GM21717 (cell line): ENCODE measurements around the gene PTPRG.

ENCODE experiments used
- ATAC-seq: cut with Tn5 transposase; IDR thresholded peaks from one replicate; pipeline ENCODE4 v1.9.1; 2021; ENCODE audit warnings: mild to moderate bottlenecking, moderate library complexity; ENCODE audit not compliant: unreplicated experiment

Gene PTPRG

DNA sequence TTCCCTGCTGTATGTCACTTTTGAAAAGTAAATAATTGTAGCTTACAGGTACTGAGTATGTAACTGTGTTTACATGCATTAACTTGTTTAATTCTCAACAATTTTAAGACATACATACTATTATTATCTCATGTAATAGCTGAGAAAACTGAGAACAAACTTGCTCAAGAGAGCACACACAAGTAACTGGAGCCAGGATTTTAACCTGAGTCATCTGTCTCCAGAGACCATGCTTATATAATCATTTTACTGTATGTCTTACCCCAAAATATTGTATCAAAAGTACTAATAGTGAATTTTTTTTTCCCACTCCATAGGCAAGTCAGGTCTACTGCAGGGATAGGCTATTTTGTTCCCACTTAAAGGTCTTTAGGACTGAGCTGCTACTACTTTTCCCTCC, 716.6 kb downstream of the PTPRG start:
- ATAC-seq = no peak

DNA sequence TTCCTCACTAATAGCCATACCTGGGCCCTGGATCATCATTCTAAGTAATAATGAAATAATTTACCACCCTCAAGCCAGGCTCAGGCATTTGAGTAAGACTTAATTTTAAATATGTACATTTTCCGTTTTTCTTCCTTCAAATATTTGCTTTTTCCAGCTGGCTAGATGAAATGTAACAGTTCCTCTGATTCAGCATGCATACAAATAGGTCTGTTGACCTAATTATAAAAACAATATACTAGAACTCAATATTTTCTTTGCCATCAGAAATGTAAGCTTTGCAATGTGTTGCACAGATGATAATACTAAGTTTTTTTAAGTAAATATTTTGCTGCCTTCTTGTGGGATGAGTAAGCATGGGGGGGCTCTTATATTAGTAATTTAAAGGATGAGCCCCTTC, 720.4 kb downstream of the PTPRG start:
- ATAC-seq = no peak

DNA sequence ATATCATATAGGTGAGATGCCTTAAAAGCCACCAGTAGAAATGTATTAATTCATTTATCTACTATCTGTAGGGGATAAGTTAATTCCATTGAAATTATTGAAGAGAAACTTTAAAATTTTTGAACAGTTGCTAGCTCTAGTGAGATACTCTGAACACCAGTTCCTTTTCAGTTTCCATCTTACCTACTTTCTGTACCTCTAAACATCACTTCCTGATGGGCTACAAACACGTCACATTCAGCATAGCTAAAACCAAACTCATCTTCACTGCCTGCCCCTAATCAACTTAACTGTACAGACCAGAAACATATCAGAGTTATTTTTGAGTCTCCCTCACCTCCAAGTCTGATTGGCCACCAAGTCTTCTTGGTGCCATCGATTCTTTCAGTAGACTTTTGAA, 723.1 kb downstream of the PTPRG start:
- ATAC-seq = peak; percentile 75

DNA sequence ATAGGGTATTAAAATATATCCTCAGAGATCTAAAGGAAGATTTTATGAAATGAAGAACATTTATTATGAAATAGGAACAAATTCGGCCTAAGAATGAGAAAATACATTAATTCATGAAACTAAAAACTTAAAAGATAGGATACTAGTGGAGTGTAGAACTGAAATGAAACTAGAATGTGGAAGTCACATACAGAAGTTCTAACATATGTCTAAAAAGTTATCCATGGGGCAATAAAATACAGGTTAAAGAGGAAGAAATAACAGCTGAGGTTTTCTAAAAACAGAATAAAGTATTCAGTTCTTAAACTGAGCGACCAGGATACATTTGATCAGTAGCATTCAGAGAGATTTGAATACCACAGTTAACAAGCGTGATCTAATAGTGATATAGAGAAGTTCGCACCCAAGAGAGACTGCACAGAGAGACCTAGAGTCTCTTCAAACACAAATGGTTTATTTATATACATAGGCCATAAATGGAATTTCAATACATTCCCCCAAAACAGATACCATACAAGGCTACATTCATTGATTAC, 726.1 kb downstream of the PTPRG start:
- no peak for ATAC-seq

DNA sequence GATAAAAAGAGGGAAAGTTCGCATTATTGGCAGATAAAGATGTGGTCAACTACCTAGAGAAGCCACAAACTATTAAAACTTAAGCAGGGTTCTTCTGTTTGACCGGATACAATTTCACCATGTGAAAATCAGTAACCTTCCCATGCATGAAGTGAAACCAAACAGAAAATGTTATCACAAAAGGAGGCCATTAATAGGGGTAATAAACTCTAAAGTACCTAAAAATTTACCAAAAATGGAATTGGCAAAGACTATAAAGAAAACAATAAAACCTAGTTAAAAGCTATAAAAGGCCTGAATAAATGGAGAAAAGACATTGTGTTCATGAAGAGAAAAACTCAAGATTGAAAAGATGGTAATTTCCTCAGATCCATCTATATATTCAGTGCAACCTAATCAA, 728.6 kb downstream of the PTPRG start:
- no peak for ATAC-seq

DNA sequence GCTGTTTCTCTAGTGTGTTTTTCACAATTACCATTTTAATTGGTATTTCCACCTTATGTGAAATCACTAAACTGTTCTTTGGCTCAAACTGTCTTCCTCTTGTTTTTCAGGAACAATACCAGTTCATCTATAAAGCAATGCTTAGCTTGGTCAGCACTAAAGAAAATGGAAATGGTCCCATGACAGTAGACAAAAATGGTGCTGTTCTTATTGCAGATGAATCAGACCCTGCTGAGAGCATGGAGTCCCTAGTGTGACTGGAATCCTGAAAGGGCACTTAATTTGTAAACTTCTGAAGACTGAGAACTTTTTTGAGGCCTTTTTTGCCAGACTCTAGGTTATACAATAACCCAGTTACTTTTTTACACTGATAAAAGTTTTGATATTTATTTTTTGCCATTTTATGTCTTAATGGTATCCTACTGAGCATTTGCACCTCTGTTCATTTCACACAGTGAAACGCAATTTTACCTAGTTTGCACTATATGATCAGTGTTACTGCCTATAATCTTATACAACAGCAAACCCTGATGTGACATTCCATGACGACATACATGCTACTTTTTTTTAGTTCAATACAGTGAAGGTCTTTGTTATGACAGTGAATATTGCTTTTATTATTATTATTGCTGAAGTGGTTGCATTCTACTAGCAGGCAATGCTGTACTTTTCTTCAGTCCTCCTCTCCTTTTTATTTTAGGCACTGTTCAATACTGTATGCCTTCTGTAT, 731.8 kb downstream of the PTPRG start:
- no peak for ATAC-seq

DNA sequence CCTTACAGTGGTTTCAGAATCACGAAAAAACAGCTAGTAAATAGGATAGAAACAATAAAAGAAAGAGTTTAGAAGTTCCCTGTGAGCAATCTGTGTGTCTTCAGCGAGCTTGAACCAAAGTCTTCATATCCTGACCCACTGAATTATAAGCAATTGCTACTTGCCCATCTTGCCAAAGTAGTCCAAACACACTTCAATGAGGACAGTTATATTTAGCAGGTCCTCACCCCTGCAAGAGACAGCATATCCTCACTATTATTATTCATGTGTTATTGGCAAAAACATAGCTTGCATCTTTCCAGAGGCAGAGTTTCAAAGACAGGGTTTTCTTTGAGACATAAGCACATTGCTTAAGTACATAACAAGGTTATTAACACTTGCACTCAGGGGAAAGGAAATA, 734.2 kb downstream of the PTPRG start:
- no peak for ATAC-seq

DNA sequence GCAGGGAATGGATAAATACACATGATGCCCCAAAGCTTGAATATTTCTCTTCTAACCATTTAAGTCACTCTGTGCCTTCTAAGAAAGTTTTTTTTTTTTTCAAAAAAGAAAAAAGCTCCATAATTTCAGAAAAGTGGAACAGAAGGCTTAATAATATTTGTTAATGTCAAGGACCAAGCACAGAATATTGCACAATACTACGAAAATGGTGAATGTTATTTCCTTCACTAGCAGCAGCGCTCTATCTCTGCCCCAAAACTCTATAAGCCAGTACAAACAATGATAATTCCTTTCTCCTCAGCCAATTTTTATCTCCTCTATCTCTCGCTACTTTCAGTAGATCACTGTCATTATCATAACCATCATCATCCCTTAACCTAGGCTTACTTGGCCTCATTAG, 739.2 kb downstream of the PTPRG start:
- no peak for ATAC-seq

DNA sequence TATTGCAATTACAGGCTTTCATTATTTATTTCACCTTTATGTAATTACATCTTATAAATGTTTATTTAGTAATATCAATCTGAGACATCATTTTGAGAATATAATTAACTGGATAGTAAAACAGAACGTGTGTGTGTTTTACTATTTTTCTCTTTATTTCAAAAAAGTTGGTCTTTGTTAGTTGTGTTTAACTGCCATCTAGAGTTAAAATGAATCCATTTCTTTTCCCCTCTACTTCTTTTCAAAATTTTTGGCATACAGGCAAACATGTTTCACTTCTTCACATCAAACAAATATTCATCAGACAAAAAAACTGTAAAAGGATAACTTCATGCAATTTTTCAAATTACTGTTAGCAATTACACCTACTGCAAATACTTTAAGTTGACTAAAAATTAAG, 750.8 kb downstream of the PTPRG start:
- no peak for ATAC-seq

DNA sequence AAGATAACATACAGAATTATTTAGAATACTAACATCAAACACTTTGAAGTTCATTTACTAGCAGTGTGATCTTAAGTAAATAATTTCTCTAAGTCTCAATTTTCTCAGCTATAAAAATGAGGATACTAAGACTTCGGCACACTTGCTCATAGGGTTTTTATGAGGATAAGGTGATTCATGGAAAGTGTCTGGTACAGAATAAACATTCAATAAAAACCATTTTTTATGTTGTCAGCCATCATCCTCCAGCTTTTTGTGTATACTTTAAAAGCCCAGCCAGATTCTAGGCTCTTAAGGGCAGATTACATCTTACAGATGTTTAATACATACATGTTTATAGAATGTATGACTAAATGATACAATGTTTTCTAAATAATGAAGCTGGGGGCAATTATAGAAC, 755.2 kb downstream of the PTPRG start:
- no peak for ATAC-seq

DNA sequence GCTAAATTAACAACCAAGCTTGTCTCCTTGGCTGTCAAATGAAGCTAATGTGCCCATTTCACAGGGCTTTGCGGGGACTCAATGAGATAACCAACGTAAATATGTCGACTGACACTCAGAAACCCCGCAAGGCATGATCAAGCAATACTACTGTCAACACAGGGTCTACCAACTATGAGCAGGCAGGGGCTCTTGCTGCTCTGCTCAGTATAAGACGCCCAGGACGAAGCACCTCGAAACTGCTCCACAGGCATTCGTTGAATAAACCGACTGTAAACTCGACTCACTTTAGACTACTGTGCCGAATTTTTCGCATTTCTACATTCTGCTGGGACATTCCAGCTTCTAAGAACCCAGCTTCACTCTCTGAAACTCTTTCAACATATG, 757.0 kb downstream of the PTPRG start:
- peak; percentile 14 for ATAC-seq

DNA sequence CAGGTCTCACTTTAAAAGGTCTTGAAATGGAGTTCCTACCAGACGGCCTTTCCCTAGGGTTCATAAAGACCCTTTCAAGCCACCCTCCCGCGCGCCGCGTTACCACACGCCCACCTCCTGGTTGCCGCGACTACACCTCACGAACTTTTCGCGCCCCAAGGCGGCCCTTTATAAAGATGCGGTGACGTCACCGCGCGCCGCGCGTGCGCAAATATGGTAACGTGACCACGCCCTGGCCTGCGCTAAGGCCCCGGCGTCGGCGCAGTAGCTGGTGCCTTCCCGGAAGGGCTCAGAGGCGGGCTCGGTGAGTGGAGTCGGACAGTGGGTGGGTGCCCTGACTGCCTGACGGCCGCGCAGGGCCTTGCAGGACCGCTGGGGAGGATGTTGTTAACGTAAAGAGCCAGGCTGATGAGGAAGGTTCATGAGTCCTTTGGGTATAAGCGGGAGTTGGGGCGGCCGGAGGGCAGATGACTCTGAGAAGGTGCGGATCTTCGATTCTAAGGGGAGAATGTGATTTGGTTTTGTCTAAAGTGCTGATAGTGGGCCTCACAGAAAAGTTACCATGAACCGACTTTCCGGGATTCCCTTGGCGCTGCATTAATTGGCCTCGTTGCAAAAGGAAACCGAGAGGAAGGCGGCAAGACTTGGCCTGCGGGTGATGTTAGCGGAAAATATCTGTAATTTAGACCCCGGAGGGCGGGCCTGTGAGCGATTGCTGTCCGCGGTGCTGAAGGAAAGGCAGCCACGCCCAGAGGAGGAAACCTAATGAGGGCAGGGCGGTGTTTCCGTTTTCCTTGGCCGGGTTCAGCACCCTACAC, 757.6 kb downstream of the PTPRG start:
- ATAC-seq = peak; percentile 96

DNA sequence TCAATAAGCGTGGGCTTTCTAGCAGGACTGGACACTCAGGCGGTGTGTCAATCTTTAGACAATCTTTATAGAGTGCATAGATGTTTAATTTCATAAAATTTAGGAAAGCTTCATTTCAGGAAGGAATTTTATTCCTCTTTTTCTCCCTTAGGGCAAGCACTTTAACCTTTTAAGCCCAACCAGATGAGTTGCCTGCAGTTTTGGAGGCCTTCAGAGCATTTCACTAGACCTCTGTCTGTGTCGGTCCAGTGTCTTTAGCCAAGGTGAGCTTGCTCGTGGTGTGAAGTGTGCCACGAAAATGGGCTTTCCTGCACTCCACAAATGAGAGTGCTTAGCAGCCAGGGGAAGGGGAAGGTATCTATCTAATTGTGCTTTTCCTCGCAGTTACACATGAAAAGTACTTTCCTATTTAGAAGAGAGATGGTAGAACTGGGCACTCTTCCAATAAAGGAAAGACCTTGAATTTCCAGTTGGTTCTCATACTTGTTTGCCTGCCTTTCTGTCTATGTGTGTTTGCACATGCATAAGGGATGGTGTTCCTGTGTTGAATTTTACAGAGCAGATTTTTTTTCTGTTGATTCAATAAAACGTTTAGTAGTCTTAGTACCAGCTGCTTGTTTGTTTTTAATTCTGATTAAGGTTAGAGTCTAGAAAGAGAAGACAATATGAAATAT, 758.3 kb downstream of the PTPRG start:
- no peak for ATAC-seq

DNA sequence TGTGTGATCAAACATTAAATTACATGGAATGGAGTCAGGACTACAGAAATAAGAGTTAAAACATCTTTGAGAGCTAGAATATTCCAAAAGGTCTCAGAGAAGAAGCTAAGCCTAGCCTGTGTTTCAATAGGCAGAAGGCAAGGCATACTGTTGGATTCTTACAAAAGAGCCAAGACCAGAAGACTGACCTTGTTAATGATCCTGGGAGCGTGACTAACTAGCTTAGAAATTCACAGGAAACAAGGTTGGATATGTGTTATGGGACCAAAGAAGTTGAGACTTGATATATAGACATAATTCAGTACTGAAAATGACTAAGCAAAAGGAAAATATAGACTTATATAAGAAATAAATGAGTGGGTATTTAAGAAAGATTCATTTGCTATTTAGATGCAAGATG, 761.9 kb downstream of the PTPRG start:
- ATAC-seq = no peak

DNA sequence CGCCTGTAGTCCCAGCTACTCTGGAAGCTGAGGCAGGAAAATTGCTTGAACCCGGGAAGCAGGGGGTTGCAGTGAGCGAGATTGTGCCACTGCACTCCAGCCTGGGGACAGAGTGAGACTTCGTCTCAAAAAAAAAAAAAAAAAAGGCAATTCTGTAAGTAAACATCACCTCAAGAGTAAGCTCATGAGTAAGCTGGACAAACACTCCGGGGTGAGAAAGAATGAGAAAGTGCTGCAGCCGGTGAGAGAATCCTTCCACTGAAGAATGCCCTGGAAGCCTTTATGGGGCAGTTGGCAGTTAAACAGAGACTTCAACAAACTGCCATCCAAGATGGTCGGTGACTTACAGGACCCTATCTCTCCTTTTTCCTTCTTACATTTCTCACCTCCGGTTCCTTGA, 764.5 kb downstream of the PTPRG start:
- ATAC-seq = no peak

DNA sequence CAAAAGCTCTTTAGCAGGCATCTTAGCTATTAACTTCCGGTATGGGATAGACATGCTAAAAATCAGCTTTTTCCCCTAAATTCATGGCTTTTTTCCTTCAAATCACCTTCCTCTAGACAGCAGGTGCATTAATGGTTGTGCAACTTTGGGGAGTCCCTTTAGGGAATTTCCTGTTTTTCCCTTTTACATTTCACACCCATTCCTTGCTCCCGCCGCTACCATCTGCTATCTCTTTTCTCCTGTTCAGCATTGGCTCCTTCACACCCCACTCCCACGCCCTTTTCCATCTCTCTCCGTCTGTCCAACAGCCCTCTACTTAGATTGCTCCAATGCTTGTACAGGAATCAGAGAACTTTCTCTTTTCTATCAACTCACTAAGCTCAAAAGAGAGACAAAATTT, 768.6 kb downstream of the PTPRG start:
- no peak for ATAC-seq

DNA sequence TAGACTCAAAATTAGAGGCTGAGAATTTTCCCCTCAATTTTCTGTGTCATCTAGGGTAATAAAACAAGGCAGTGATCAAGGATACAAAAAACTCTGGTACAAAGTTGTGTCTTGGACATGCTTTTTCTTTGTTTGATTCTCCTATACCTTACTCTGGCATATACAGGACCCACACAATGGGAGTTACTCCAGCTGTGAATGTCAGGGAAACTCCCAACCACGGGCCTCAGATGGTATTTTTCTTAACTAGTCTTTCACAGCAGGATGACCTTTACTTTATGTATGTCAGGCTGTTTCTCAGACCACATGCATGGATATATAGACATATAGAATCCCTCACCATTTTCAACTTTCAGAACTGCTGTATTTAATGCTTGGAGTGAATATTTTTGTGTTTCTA, 770.6 kb downstream of the PTPRG start:
- ATAC-seq = no peak

DNA sequence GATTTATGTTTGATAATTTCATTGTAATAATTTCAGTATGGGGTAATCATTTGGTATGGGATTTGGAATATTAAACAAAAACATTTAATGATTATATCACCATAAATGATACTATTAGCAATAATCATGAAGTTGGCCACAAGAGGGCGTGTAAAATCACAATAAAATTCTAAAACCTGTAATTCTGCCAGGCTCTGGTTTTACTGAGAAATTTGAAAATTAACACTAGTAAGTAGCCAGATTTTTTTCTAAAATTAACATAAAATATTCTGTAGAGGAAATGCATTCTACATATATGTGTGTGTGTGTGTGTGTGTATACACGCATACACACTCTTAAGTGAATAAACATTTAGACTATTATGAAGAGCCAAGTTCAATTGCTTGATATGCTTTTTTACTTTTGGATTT, 771.5 kb downstream of the PTPRG start:
- no peak for ATAC-seq

DNA sequence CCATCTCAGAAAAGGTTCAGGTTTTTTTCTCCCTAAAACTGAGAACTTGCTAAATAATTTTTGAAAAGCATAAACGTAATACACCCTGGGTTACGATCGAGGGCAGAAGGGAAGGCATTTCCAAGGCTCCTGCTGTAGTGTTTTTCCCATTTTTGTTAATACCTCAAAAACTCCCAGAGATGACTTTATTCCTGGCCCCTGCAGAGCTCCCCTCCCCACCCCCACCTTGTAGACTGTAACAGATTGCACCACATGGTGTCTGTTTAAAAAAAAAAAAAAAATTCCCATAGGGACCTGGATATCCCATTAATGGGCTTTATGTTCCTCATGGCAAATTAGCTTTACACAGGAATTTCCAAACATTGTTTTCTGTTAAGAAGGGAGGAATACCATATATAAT, 773.8 kb downstream of the PTPRG start:
- no peak for ATAC-seq

DNA sequence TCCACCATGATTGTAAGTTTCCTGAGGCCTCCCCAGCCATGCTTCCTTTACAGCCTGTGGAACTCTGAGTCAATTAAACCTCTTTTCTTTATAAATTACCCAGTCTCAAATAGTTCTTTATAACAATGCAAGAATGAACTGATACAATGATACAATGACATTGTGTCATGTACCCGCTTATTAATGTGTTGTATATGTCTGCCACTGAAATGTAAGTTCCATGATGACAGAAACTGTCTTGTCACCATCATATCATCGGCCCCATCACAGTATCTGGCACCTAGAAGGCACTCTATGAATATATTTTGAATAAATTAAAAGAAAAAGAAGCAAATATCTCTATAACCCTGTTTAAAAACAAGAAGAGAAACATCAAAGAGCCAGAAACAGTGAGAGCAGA, 782.4 kb downstream of the PTPRG start:
- no peak for ATAC-seq
